H1 (cell line): ENCODE results near the gene C19orf53.

Source experiments
- CHD2 ChIP-seq: IDR thresholded peaks from 2 replicates; pipeline ENCODE4 v1.6.1; 2012; ENCODE audit warnings: low read length, improper control_type of control experiment
- CREB1 ChIP-seq: IDR thresholded peaks from 2 replicates; pipeline ENCODE4 v1.6.1; 2012; ENCODE audit warnings: inconsistent platforms
- CTCF ChIP-seq, 3 experiments: IDR thresholded peaks; 1 replicate in 2 of 3; 2 replicates in 1 of 3; pipeline versions ENCODE4 v1.5.1 to v1.6.1; 2011; ENCODE audit warnings: low read length in 3 of 3, mild to moderate bottlenecking in 3 of 3, inconsistent platforms in 2 of 3, low read depth in 1 of 3, moderate library complexity in 1 of 3; ENCODE audit not compliant: insufficient read depth in 1 of 3; ENCODE audit errors: control extremely low read depth in 1 of 3
- EP300 ChIP-seq, 2 experiments: IDR thresholded peaks; 1 replicate in 1 of 2; 2 replicates in 1 of 2; pipeline ENCODE4 v1.6.1; 2011 to 2012; ENCODE audit warnings: low read depth in 2 of 2, low read length in 2 of 2, mild to moderate bottlenecking in 2 of 2, borderline replicate concordance in 1 of 2, inconsistent platforms in 1 of 2, moderate library complexity in 1 of 2
- JUND ChIP-seq: IDR thresholded peaks from 2 replicates; pipeline ENCODE4 v1.6.1; 2011; ENCODE audit warnings: mild to moderate bottlenecking, improper control_type of control experiment, low read length
- KDM1A ChIP-seq: fragments of 200-600, 300-600 bp; sonication (generic); IDR thresholded peaks from 2 replicates; pipeline ENCODE4 v1.7.1; 2016; ENCODE audit warnings: mild to moderate bottlenecking, low read length, borderline replicate concordance
- MAX ChIP-seq: IDR thresholded peaks from 2 replicates; pipeline ENCODE4 v1.6.1; 2012; ENCODE audit warnings: inconsistent platforms
- NRF1 ChIP-seq: IDR thresholded peaks from 2 replicates; pipeline ENCODE4 v1.6.1; 2011; ENCODE audit warnings: mild to moderate bottlenecking, low read depth, low read length, improper control_type of control experiment
- POLR2A ChIP-seq, 2 experiments: IDR thresholded peaks; 1 replicate in 1 of 2; 2 replicates in 1 of 2; pipeline ENCODE4 v1.6.1; 2011; ENCODE audit warnings: low read depth in 2 of 2, low read length in 2 of 2, mild to moderate bottlenecking in 2 of 2; ENCODE audit errors: control extremely low read depth in 1 of 2
- POLR2AphosphoS5 ChIP-seq: IDR thresholded peaks from 2 replicates; pipeline ENCODE4 v1.6.1; 2011; ENCODE audit warnings: low read depth, low read length
- RFX5 ChIP-seq: IDR thresholded peaks from 2 replicates; pipeline ENCODE4 v1.6.1; 2011; ENCODE audit warnings: low read depth, low read length, improper control_type of control experiment, borderline replicate concordance
- SP1 ChIP-seq: IDR thresholded peaks from 2 replicates; pipeline ENCODE4 v1.6.1; 2011; ENCODE audit warnings: low read depth, low read length
- YY1 ChIP-seq: IDR thresholded peaks from 2 replicates; pipeline ENCODE4 v1.6.1; 2011; ENCODE audit warnings: low read depth, mild to moderate bottlenecking, low read length
- ZNF274 ChIP-seq: IDR thresholded peaks from 2 replicates; pipeline ENCODE4 v1.7.0; 2012; ENCODE audit warnings: low read length, borderline replicate concordance; ENCODE audit errors: extremely low read depth

GRCh38 chr19:13770013-13770635 is 4.1 kb upstream of the C19orf53 start:
- TF ChIP-seq CTCF (IDR thresholded peaks at IDR 0.05; ENCODE audit: control extremely low read depth in 1 of 3, insufficient read depth in 1 of 3, low read depth in 1 of 3, low read length in 3 of 3), result no peak
- no peak for TF ChIP-seq POLR2A (IDR thresholded peaks at IDR 0.05; ENCODE audit: control extremely low read depth in 1 of 2, low read depth in 2 of 2, low read length in 2 of 2)
- TF ChIP-seq JUND, result no peak
- no peak for TF ChIP-seq MAX
- no peak for TF ChIP-seq POLR2AphosphoS5
- TF ChIP-seq CHD2, result no peak
- TF ChIP-seq ZNF274, result no peak
- no peak for TF ChIP-seq CREB1
- no peak for TF ChIP-seq SP1
- no peak for TF ChIP-seq NRF1
- TF ChIP-seq KDM1A, result no peak
- TF ChIP-seq RFX5, result no peak
- TF ChIP-seq EP300 (IDR thresholded peaks at IDR 0.05; ENCODE audit: borderline replicate concordance in 1 of 2, low read depth in 2 of 2, low read length in 2 of 2), result no peak
- no peak for TF ChIP-seq YY1
